Measurements from ENCODE around the gene HDAC10.
"Not testable (repeated sequence)": the region's sequence is repeated elsewhere in the genome, so short reads cannot be mapped to it uniquely, and the experiment has no call there.

HDAC10 gene

DNA sequence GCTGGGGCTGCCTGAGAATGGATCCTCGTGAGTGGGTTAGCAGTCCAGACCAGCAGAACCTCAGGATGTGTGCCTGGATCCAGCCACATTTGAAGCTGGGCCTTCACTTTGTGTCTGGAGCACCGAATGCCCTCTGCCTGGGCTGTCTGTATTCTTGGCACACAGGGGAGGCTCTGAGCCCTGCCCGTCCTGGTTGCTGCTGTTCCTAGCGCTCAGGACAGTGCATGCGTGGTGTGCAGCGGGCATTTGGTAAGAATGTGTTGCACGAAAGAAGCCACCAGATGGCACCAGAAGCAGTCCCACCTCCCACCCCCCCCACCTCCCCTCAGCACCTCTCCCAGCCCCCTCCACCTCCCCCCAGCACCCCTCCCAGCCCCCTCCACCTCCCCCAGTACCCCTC is 23.2 kb upstream of the HDAC10 start:
- Histone ChIP-seq H3K79me2 (ENCODE audit: low read length) (no peaks in the 10 kb centered on the region), H3K27ac (ENCODE audit: low read length) (no peak overlapping the region), H3K4me1 (ENCODE audit: low read length) (peaks cover 16% of the 10 kb centered on the region), H3K4me2 (ENCODE audit: low read length) (no peak overlapping the region), H3K27me3 (ENCODE audit: low read depth, low read length) (no peaks in the 10 kb centered on the region), H3K9me3 (ENCODE audit: insufficient read depth, low read length) (no peaks in the 10 kb centered on the region), H3K4me3 (ENCODE audit: low read length) (no peak overlapping the region), H2AFZ (ENCODE audit: low read depth, low read length) (no peak overlapping the region), H3K36me3 (replicated peaks; ENCODE audit: low read depth, low read length) (peaks cover 10% of the 10 kb centered on the region), H3K9ac (ENCODE audit: low read length) (no peak overlapping the region), H4K20me1 (ENCODE audit: insufficient read depth, low read length) (peaks cover 6% of the 10 kb centered on the region; the same call in 1 of the 2 replicates)
- TF ChIP-seq CTCF (IDR thresholded peaks at IDR 0.05; ENCODE audit: low read depth, low read length) (0 out of 2 replicates have a peak, but pooled peaks have one; percentile 15), EZH2phosphoT487 (IDR thresholded peaks at IDR 0.05; ENCODE audit: low read depth) (no peak)

DNA sequence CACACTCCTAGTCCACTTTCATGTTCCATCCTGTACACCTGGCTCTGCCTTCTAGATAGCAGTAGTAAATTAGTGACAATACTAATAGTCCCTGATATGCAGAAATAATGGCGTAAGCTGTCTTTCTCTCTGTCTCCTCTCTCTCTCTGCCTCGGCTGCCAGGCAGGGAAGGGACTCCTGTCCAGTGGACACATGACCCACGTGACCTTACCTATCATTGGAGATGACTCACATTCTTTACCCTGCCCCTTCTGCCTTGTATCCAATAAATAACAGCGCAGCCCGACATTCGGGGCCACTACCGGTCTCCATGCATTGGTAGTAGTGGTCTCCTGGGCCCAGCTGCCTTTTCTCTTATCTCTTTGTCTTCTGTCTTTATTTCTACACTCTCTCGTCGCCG is 22.7 kb upstream of the HDAC10 start:
- H3K4me3 ChIP-seq (ENCODE audit: low read length); H3K79me2 ChIP-seq (ENCODE audit: low read length); H3K4me2 ChIP-seq (ENCODE audit: low read length); H2AFZ ChIP-seq (ENCODE audit: low read depth, low read length); H4K20me1 ChIP-seq (ENCODE audit: insufficient read depth, low read length); H3K27me3 ChIP-seq (ENCODE audit: low read depth, low read length); H3K9ac ChIP-seq (ENCODE audit: low read length); H3K27ac ChIP-seq (ENCODE audit: low read length); H3K9me3 ChIP-seq (ENCODE audit: insufficient read depth, low read length): not testable (repeated sequence)
- peaks cover 18% of the 10 kb centered on the region for H3K4me1 ChIP-seq (ENCODE audit: low read length)
- peaks cover 10% of the 10 kb centered on the region for H3K36me3 ChIP-seq (replicated peaks; ENCODE audit: low read depth, low read length)

DNA sequence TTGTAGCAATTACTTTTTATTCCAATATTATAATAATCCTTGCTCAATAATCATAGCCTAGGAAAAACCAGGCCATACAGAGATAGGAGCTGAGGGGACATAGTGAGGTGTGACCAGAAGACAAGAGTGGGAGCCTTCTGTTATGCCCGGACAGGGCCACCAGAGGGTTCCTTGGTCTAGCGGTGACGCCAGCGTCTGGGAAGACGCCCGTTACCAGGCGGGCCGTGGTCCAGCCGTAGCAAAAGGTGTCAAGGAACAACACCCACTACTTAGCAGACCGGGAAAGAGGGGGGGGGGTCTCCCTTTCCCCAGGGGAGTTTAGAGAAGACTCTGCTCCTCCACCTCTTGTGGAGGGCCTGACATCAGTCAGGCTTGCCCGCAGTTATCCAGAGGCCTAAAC is 22.3 kb upstream of the HDAC10 start:
- H4K20me1 ChIP-seq (ENCODE audit: insufficient read depth, low read length); H3K27ac ChIP-seq (ENCODE audit: low read length); H3K9ac ChIP-seq (ENCODE audit: low read length); H2AFZ ChIP-seq (ENCODE audit: low read depth, low read length); H3K4me2 ChIP-seq (ENCODE audit: low read length); H3K4me3 ChIP-seq (ENCODE audit: low read length); H3K27me3 ChIP-seq (ENCODE audit: low read depth, low read length); H3K9me3 ChIP-seq (ENCODE audit: insufficient read depth, low read length); H3K79me2 ChIP-seq (ENCODE audit: low read length): not testable (repeated sequence)
- Histone ChIP-seq H3K4me1 (ENCODE audit: low read length) (peaks cover 18% of the 10 kb centered on the region), H3K36me3 (replicated peaks; ENCODE audit: low read depth, low read length) (peaks cover 10% of the 10 kb centered on the region)

DNA sequence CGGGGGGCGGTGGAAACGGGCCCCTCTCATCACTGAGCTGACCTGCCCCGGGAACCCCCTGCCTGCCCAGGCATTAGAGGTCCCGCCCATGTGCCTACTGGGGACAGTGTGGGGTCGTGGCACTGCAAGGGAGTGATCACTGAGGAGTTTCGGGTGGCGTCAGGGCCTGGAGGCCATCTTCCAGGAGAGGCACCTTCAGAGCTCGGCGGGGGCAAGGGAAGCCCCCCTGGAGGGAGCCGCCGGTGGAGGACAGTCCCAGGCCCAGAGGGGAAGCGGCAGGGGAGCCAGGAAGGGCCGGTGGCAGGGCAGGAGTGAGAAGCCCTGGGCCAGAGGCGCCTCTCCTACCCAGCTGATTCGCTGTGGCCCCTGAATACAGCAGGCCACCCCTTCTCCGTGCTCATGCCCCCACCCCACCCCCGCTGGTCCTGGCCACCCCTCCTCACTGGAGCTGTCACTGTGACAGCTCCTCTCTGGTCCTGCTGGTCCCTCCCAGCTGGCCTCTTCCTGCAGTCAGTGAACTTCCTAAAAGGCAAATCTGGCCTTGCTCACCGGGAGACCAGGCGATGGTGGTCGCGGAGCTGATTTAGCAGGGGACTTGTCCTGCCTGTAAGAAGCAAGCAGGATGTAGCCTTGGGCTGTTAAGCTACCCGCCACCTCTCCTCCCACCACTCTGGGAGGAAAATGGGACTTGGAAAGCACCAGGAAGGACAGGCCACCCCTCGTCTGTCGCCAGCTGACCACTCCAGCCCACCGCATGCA is 21.2 kb upstream of the HDAC10 start:
- Histone ChIP-seq H3K4me3 (ENCODE audit: low read length) (no peak overlapping the region), H3K9ac (ENCODE audit: low read length) (no peak overlapping the region), H3K4me2 (ENCODE audit: low read length) (no peak overlapping the region), H3K79me2 (ENCODE audit: low read length) (no peaks in the 10 kb centered on the region), H4K20me1 (ENCODE audit: insufficient read depth, low read length) (peaks cover 6% of the 10 kb centered on the region; the same call in 1 of the 2 replicates), H3K27me3 (ENCODE audit: low read depth, low read length) (no peaks in the 10 kb centered on the region), H3K4me1 (ENCODE audit: low read length) (peaks cover 18% of the 10 kb centered on the region), H2AFZ (ENCODE audit: low read depth, low read length) (no peak overlapping the region), H3K9me3 (ENCODE audit: insufficient read depth, low read length) (no peaks in the 10 kb centered on the region), H3K27ac (ENCODE audit: low read length) (no peak overlapping the region), H3K36me3 (replicated peaks; ENCODE audit: low read depth, low read length) (peaks cover 10% of the 10 kb centered on the region)
- no peak for TF ChIP-seq CTCF (IDR thresholded peaks at IDR 0.05; ENCODE audit: low read depth, low read length)
- no peak for TF ChIP-seq EZH2phosphoT487 (IDR thresholded peaks at IDR 0.05; ENCODE audit: low read depth)

- Histone ChIP-seq H3K27me3 (ENCODE audit: low read depth, low read length) (no peaks in the 10 kb centered on the region), H3K9me3 (ENCODE audit: insufficient read depth, low read length) (no peaks in the 10 kb centered on the region), H4K20me1 (ENCODE audit: insufficient read depth, low read length) (peaks cover 6% of the 10 kb centered on the region; the same call in 1 of the 2 replicates), H3K79me2 (ENCODE audit: low read length) (no peaks in the 10 kb centered on the region), H3K27ac (ENCODE audit: low read length) (no peak overlapping the region), H3K4me2 (ENCODE audit: low read length) (peak overlapping the region; percentile 98), H2AFZ (ENCODE audit: low read depth, low read length) (no peak overlapping the region), H3K4me1 (ENCODE audit: low read length) (peaks cover 16% of the 10 kb centered on the region), H3K4me3 (ENCODE audit: low read length) (peak overlapping the region; percentile 99), H3K9ac (ENCODE audit: low read length) (no peak overlapping the region; the same call in 1 of the 2 replicates), H3K36me3 (replicated peaks; ENCODE audit: low read depth, low read length) (peaks cover 8% of the 10 kb centered on the region)
- TF ChIP-seq CTCF (IDR thresholded peaks at IDR 0.05; ENCODE audit: low read depth, low read length) (no peak), EZH2phosphoT487 (IDR thresholded peaks at IDR 0.05; ENCODE audit: low read depth) (no peak)
These were observed 20.5 kb upstream of the HDAC10 start for GRCh38 chr22:50271519-50271970.

Measured in OCI-LY3 (cell line).